BJ (cell line): ENCODE data around the gene SLC25A29. TPM values are rescaled to one million over a fixed set of nuclear protein-coding genes. Genes with fewer than 3 reads are reported as not detected.

ENCODE experiments used
- CTCF ChIA-PET: fragments of 350-600 bp; formaldehyde crosslinking; extraction: SDS; loops from one replicate; lab custom pipeline; 2021; ENCODE audit warnings: antibody characterized with exemption, inconsistent platforms; lab: Yijun Ruan, JAX
- POLR2A ChIA-PET: fragments of 300-600 bp; sonication (Branson Sonifier 250); formaldehyde crosslinking; extraction: SDS; loops from one replicate; lab custom pipeline; 2021; ENCODE audit warnings: antibody characterized with exemption; lab: Charles Lee
- DNase-seq: peaks from one replicate; pipeline ENCODE4 v3.0.0-alpha.2; 2011; ENCODE audit warnings: low read depth
- H3K27me3 ChIP-seq: 2 replicates; pipeline ENCODE4 v1.6.0; 2011; ENCODE audit warnings: low read length; ENCODE audit not compliant: control insufficient read depth, insufficient read depth
- H3K36me3 ChIP-seq: 2 replicates; pipeline ENCODE4 v1.5.1; 2011; ENCODE audit warnings: low read length; ENCODE audit not compliant: control insufficient read depth, insufficient read depth
- H3K4me3 ChIP-seq: 2 replicates; pipeline ENCODE4 v1.5.1; 2011; ENCODE audit warnings: low read depth, mild to moderate bottlenecking, control low read depth, low read length
- CTCF ChIP-seq: IDR thresholded peaks from 2 replicates; pipeline ENCODE4 v1.5.1; 2011; ENCODE audit warnings: low read depth, mild to moderate bottlenecking, control low read depth, inconsistent platforms, low read length, moderate library complexity; ENCODE audit not compliant: insufficient read depth
- polyA plus RNA-seq: library from polyadenylated mRNA; depleted of rRNA; stranded (reverse); fragments of >200 nt; gene quantifications from 2 replicates; pipeline ENCODE4 v1.2.3, GENCODE V29; 2011; rRNA removed
- small RNA-seq: library from RNA; depleted of rRNA; stranded (forward); fragments of <200 nt; gene quantifications from one replicate; pipeline ENCODE3, GENCODE V24; 2012; ENCODE audit warnings: low replicate concordance, low read depth; ENCODE audit not compliant: insufficient read length

Gene SLC25A29
- polyA plus RNA-seq, 1 experiment: 16.4 TPM

- no peaks in the 10 kb centered on the region for H3K27me3 ChIP-seq
- TF ChIP-seq CTCF: no peak
- CTCF ChIA-PET: interaction anchor here (0.9 to 1.4 kb wide), 4 partner anchors 8 to 10 kb away, joined by 3 read pairs; no protein-coding TSS in a partner anchor
- H3K36me3 ChIP-seq: no peaks in the 10 kb centered on the region
- no peak for DNase-seq
- POLR2A ChIA-PET: interaction anchor here (0.6 kb wide), 1 partner anchor 10 kb away, joined by 5 read pairs; no protein-coding TSS in a partner anchor
- H3K4me3 ChIP-seq: no peak overlapping the region
Measured at GRCh38 chr14:100250732-100251465, 55.3 kb downstream of the SLC25A29 start.

- no peak overlapping the region for H3K4me3 ChIP-seq
- ChIA-PET POLR2A (no interaction called here), CTCF (interaction anchor here (0.6 to 2.0 kb wide), 11 partner anchors 11 to 237 kb away, joined by 3 to 9 read pairs (median 3); a partner anchor contains a TSS)
- H3K36me3 ChIP-seq: no peaks in the 10 kb centered on the region
- peak; percentile 67 for TF ChIP-seq CTCF
- H3K27me3 ChIP-seq: no peaks in the 10 kb centered on the region
- no peak for DNase-seq
Measured at GRCh38 chr14:100246809-100247428, 59.3 kb downstream of the SLC25A29 start.

GRCh38 chr14:100243020-100243419, 63.2 kb downstream of the SLC25A29 start:
- no peak for TF ChIP-seq CTCF
- H3K4me3 ChIP-seq: no peak overlapping the region
- H3K27me3 ChIP-seq: no peaks in the 10 kb centered on the region
- POLR2A ChIA-PET: interaction anchor here (0.7 kb wide), 1 partner anchor 138 kb away, joined by 7 read pairs; no protein-coding TSS in a partner anchor
- CTCF ChIA-PET: interaction anchor here (1.0 to 1.7 kb wide), 3 partner anchors 8 to 41 kb away, joined by 3 to 8 read pairs (median 4); no protein-coding TSS in a partner anchor
- H3K36me3 ChIP-seq: no peaks in the 10 kb centered on the region
- no peak for DNase-seq

- CTCF ChIA-PET: interaction anchor here (0.9 to 1.8 kb wide), 10 partner anchors 9 to 137 kb away, joined by 3 to 5 read pairs (median 4); no protein-coding TSS in a partner anchor
- peak overlapping the region; percentile 100 for H3K4me3 ChIP-seq
- no peaks in the 10 kb centered on the region for H3K36me3 ChIP-seq
- no peak for TF ChIP-seq CTCF
- no peak for DNase-seq
- no peaks in the 10 kb centered on the region for H3K27me3 ChIP-seq
- POLR2A ChIA-PET: interaction anchor here (0.7 to 1.0 kb wide), 2 partner anchors 10 to 239 kb away, joined by 3 to 5 read pairs; no protein-coding TSS in a partner anchor
Measured at GRCh38 chr14:100241279-100241678, 65.0 kb downstream of the SLC25A29 start.

Small RNAs within 50 kb of the gene (small RNA-seq; reads per million reads assigned to genes)
- gene MIR345: 14.5 reads per million, percentile 80 among the genes with 10 or more reads in this experiment
- not detected for gene RN7SL523P

Other genes with a start within 250 kb of the SLC25A29 start
- gene EVL, start 241.0 kb downstream of the SLC25A29 start, polyA plus RNA-seq: 14.2 and 18.6 TPM in 2 replicates
- not detected in 2 replicates for gene DEGS2, start 146.8 kb downstream of the SLC25A29 start, polyA plus RNA-seq
- gene YY1, start 67.3 kb downstream of the SLC25A29 start, polyA plus RNA-seq: 15.7 and 25.8 TPM in 2 replicates
- not detected in 2 replicates for gene SLC25A47, start 16.9 kb upstream of the SLC25A29 start, polyA plus RNA-seq
- gene WDR25, start 70.0 kb upstream of the SLC25A29 start, polyA plus RNA-seq: 18.2 and 27.4 TPM in 2 replicates